ENCODE results near the gene PSMD5. TPM values are rescaled to one million over a fixed set of nuclear protein-coding genes. Genes with fewer than 3 reads are reported as not detected.

Gene PSMD5
- total RNA-seq, 1 experiment from 2014 or later, result 53.0 TPM

- Histone ChIP-seq H3K4me1 (ENCODE audit: control insufficient read depth, insufficient read depth, low read length) (peaks cover 38% of the 10 kb centered on the region), H3K36me3 (ENCODE audit: control insufficient read depth, insufficient read depth, low read length) (peaks cover 3% of the 10 kb centered on the region; the same call in 1 of the 2 replicates), H3K27me3 (ENCODE audit: control insufficient read depth, insufficient read depth, low read length) (no peaks in the 10 kb centered on the region), H3K27ac (ENCODE audit: low read length) (peak overlapping the region; percentile 94), H3K9me3 (ENCODE audit: control insufficient read depth, insufficient read depth, low read depth, low read length) (no peaks in the 10 kb centered on the region), H3K4me3 (ENCODE audit: low read depth in 2 of 2, low read length in 2 of 2) (peak overlapping the region; percentile 57 to 68)
- ChIA-PET POLR2A (no interaction called here), CTCF (no interaction called here)
- in situ Hi-C loops (cut with HindIII; ENCODE audit: low pct_unique_long_range_greater_than_20kb, low sequenced_read_pairs) (no loop called here), intact Hi-C loops (cut with micrococcal nuclease; ENCODE audit: unreplicated experiment) (loop anchor here (5.0 kb wide), 1 partner anchor 52 kb away; the partner anchor contains the start of gene TRAF1)
- ATAC-seq (no peak; the same call in 1 of the 2 replicates), DNase-seq (ENCODE audit: low read depth, low spot score) (no peak)
- BruUV-seq (replicated peaks), result TSS peak; percentile 61
- no peak for TF ChIP-seq TCF7L2 (IDR thresholded peaks at IDR 0.05; ENCODE audit: low read depth, low read length)
- no peak for TF ChIP-seq SIN3A (IDR thresholded peaks at IDR 0.05; ENCODE audit: borderline replicate concordance, insufficient read depth, low read depth, low read length)
- no peak for TF ChIP-seq POLR2AphosphoS5 (IDR thresholded peaks at IDR 0.05; ENCODE audit: low read depth, low read length)
- no peak for TF ChIP-seq REST (IDR thresholded peaks at IDR 0.05; ENCODE audit: insufficient read depth in 1 of 2, low read depth in 2 of 2, low read length in 1 of 2)
- TF ChIP-seq CTCF (IDR thresholded peaks at IDR 0.05), result no peak
These were observed 32.9 kb upstream of the PSMD5 start for GRCh38 chr9:120875643-120875953.

- Histone ChIP-seq H3K27me3 (ENCODE audit: control insufficient read depth, insufficient read depth, low read length) (no peaks in the 10 kb centered on the region), H3K36me3 (ENCODE audit: control insufficient read depth, insufficient read depth, low read length) (peaks cover 3% of the 10 kb centered on the region; the same call in 1 of the 2 replicates), H3K4me1 (ENCODE audit: control insufficient read depth, insufficient read depth, low read length) (peaks cover 40% of the 10 kb centered on the region), H3K9me3 (ENCODE audit: control insufficient read depth, insufficient read depth, low read depth, low read length) (no peaks in the 10 kb centered on the region), H3K27ac (ENCODE audit: low read length) (peak overlapping the region; percentile 94), H3K4me3 (ENCODE audit: low read depth in 2 of 2, low read length in 2 of 2) (peak overlapping the region; percentile 57 to 68)
- ATAC-seq, result no peak
- no TSS peak for BruUV-seq (replicated peaks)
- CTCF ChIA-PET, result no interaction called here
- in situ Hi-C loops (cut with HindIII; ENCODE audit: low pct_unique_long_range_greater_than_20kb, low sequenced_read_pairs) (no loop called here), intact Hi-C loops (cut with micrococcal nuclease; ENCODE audit: unreplicated experiment) (loop anchor here (5.0 kb wide), 1 partner anchor 52 kb away; the partner anchor contains the start of gene TRAF1)
- TF ChIP-seq TCF7L2 (IDR thresholded peaks at IDR 0.05; ENCODE audit: low read depth, low read length), result no peak
- no peak for TF ChIP-seq CTCF (IDR thresholded peaks at IDR 0.05)
- no peak for TF ChIP-seq POLR2AphosphoS5 (IDR thresholded peaks at IDR 0.05; ENCODE audit: low read depth, low read length)
- no peak for TF ChIP-seq SIN3A (IDR thresholded peaks at IDR 0.05; ENCODE audit: borderline replicate concordance, insufficient read depth, low read depth, low read length)
- no peak for TF ChIP-seq REST (IDR thresholded peaks at IDR 0.05; ENCODE audit: insufficient read depth in 1 of 2, low read depth in 2 of 2, low read length in 1 of 2)
- DNase-seq (ENCODE audit: low read depth, low spot score), result no peak
- POLR2A ChIA-PET, result no interaction called here
These were observed 32.5 kb upstream of the PSMD5 start for GRCh38 chr9:120875195-120875565.
